Subcutaneous abdominal adipose tissue (tissue), 5 donors: Measurements from ENCODE around the gene CEP112.

ENCODE experiments used
- H3K27ac ChIP-seq: one replicate; pipeline ENCODE4 v1.7.0; 2013; ENCODE audit warnings: low read depth, mild to moderate bottlenecking, inconsistent platforms, low read length, moderate library complexity
- H3K27me3 ChIP-seq, 5 donors: one replicate each; pipeline ENCODE4 v1.7.0; 2013; ENCODE audit warnings: low read length in 5 of 5, inconsistent platforms in 1 of 5; ENCODE audit not compliant: control insufficient read depth in 5 of 5, insufficient read depth in 4 of 5
- H3K36me3 ChIP-seq, 5 donors: one replicate each; pipeline ENCODE4 v1.7.0; 2013; ENCODE audit warnings: low read length in 5 of 5; ENCODE audit not compliant: control insufficient read depth in 5 of 5, insufficient read depth in 5 of 5
- H3K4me1 ChIP-seq, 5 donors: one replicate each; pipeline ENCODE4 v1.7.0; 2013; ENCODE audit warnings: low read length in 5 of 5, mild to moderate bottlenecking in 3 of 5, moderate library complexity in 1 of 5; ENCODE audit not compliant: control insufficient read depth in 5 of 5, insufficient read depth in 5 of 5
- H3K4me3 ChIP-seq, 5 donors: one replicate each; pipeline ENCODE4 v1.7.0; 2013; ENCODE audit warnings: low read length in 5 of 5, low read depth in 1 of 5
- H3K9ac ChIP-seq, 5 donors: one replicate each; pipeline ENCODE4 v1.7.0; 2013; ENCODE audit warnings: low read length in 5 of 5, mild to moderate bottlenecking in 4 of 5, moderate library complexity in 3 of 5
- H3K9me3 ChIP-seq, 5 donors: one replicate each; pipeline ENCODE4 v1.7.0; 2013; ENCODE audit warnings: low read length in 5 of 5; ENCODE audit not compliant: control insufficient read depth in 5 of 5
- donor health status: healthy.
- donor health status: healthy.
- donor health status: healthy.
- donor health status: healthy.
- donor health status: healthy.

The CEP112 gene

DNA sequence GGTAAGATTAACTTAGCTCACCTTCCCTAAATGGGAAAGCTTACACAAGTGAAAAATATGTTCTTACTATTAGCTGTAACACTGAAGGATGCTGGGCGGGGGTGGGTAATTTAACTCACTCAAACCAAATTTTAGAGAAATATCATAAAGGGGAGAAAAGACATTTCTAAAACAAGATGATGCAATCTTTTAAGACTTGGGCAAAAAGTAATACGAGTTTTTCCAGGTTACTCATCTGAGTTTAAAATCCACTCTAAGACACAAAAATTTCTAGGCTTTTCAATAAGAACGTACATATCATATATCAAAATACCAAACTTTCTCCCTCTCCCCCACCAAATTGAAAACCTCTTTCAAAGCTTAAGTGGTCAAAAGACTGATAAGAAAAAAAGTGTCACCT lies 228.8 kb downstream of the CEP112 start:
- H3K4me1 ChIP-seq = no peaks in the 10 kb centered on the region
- no peaks in the 10 kb centered on the region for H3K27me3 ChIP-seq
- H3K4me3 ChIP-seq = no peak overlapping the region
- no peak overlapping the region for H3K27ac ChIP-seq
- H3K9me3 ChIP-seq = peaks cover 0 to 9% (median 9%) of the 10 kb centered on the region in 5 donors
- peaks cover 3 to 16% (median 12%) of the 10 kb centered on the region in 5 donors for H3K36me3 ChIP-seq
- H3K9ac ChIP-seq = no peak overlapping the region

DNA sequence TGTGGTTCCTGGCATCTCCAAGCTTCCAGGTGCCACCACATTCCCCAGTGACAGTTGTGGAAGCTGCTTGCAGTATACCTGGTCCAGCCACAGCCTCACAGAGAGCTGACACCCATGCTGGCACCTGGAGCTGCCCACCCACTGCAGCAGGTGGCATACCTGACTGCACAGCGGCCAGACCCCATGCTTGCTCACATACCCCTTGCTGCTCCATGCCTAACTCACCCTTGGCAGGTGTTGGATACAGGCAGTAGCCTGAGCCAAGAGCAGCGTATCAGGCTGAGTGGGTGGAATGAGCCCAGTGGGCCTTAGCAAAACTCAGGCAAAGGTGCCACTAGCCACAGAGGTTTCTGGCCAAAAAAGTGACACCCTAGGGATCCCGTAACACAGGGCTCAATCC lies 232.3 kb downstream of the CEP112 start:
- H3K9me3 ChIP-seq = peaks cover 0 to 15% (median 11%) of the 10 kb centered on the region in 5 donors
- H3K4me3 ChIP-seq = no peak overlapping the region
- peaks cover 3 to 18% (median 14%) of the 10 kb centered on the region in 5 donors for H3K36me3 ChIP-seq
- H3K27me3 ChIP-seq = no peaks in the 10 kb centered on the region
- no peak overlapping the region for H3K27ac ChIP-seq
- no peak overlapping the region for H3K9ac ChIP-seq
- H3K4me1 ChIP-seq = no peaks in the 10 kb centered on the region

DNA sequence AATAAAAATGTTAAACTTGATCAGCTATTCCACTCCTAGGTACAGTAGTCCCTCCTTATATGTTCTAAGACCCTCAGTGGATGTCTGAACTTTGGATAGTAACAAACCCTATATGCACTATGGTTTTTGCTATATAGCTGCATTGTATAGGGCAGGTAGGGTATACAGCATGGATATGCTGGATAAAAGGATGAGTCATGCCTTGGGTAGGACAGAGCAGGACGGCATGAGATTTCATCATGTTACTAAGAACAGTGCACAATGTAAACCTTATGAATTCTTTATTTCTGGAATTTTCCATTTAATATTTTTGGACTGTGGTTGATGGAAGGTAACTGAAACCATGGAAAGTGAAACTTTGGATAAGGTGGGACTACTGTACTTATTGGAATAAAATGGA lies 235.1 kb downstream of the CEP112 start:
- H3K36me3 ChIP-seq = peaks cover 11 to 18% (median 14%) of the 10 kb centered on the region in 5 donors
- H3K9me3 ChIP-seq = peaks cover 0 to 15% (median 12%) of the 10 kb centered on the region in 5 donors
- no peak overlapping the region for H3K9ac ChIP-seq
- no peak overlapping the region for H3K27ac ChIP-seq
- no peak overlapping the region for H3K4me3 ChIP-seq
- no peaks in the 10 kb centered on the region for H3K27me3 ChIP-seq
- no peaks in the 10 kb centered on the region for H3K4me1 ChIP-seq

DNA sequence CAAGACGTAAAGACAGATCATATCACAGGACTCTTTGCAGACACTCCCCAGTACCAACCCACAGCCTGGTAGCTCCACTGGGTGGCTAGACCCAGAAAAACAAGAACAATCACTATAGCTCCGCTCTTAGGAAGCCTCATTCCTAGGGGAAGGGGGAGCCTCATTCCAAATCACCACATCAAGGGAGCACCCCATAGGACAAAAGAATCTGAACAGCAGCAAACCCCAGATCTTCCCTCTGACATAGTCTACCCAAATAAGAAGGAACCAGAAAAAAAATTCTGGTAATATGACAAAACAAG lies 237.8 kb downstream of the CEP112 start:
- Histone ChIP-seq H3K27me3 (no peaks in the 10 kb centered on the region), H3K27ac (no peak overlapping the region), H3K4me1 (no peaks in the 10 kb centered on the region), H3K36me3 (peaks cover 5 to 11% (median 8%) of the 10 kb centered on the region in 5 donors), H3K9ac (no peak overlapping the region), H3K9me3 (peaks cover 0 to 15% (median 12%) of the 10 kb centered on the region in 5 donors), H3K4me3 (no peak overlapping the region)

GRCh38 chr17:65953316-65954147 lies 238.4 kb downstream of the CEP112 start:
- Histone ChIP-seq H3K27me3 (no peaks in the 10 kb centered on the region), H3K9ac (no peak overlapping the region)

GRCh38 chr17:65952586-65952985 lies 239.3 kb downstream of the CEP112 start:
- H3K4me3 ChIP-seq = no peak overlapping the region
- peaks cover 0 to 8% (median 0%) of the 10 kb centered on the region in 5 donors for H3K36me3 ChIP-seq
- no peaks in the 10 kb centered on the region for H3K27me3 ChIP-seq
- H3K27ac ChIP-seq = no peak overlapping the region
- no peak overlapping the region for H3K9ac ChIP-seq
- peaks cover 0 to 8% (median 3%) of the 10 kb centered on the region in 5 donors for H3K9me3 ChIP-seq
- no peaks in the 10 kb centered on the region for H3K4me1 ChIP-seq

More at GRCh38 chr17:65953316-65954147, 238.4 kb downstream of the CEP112 start:
- Histone ChIP-seq H3K4me1 (no peaks in the 10 kb centered on the region), H3K4me3 (no peak overlapping the region), H3K9me3 (peaks cover 0 to 9% (median 8%) of the 10 kb centered on the region in 5 donors), H3K27ac (no peak overlapping the region), H3K36me3 (peaks cover 0 to 8% (median 6%) of the 10 kb centered on the region in 5 donors)

DNA sequence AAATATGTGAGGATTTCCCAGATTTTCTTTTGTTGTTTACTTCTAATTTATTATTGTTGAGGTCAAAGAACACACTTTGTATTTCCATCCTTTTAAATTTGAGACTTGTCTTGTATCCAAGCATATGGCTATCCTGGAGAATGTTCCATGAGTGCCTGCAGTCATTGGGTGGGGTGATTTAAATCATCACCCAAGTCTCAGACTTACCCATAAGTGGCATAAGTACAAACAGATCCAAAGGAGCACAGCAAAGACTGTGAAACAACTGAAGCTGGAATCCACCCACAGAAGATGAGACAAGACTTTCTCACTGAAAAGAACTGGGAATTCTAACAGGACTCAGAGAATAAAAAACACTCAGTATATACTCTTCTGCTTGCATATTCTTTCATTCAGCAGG lies 239.9 kb downstream of the CEP112 start:
- H3K9ac ChIP-seq = no peak overlapping the region
- peaks cover 0 to 6% (median 3%) of the 10 kb centered on the region in 5 donors for H3K9me3 ChIP-seq
- H3K4me1 ChIP-seq = no peaks in the 10 kb centered on the region
- no peak overlapping the region for H3K27ac ChIP-seq
- H3K27me3 ChIP-seq = no peaks in the 10 kb centered on the region
- peaks cover 0 to 8% (median 0%) of the 10 kb centered on the region in 5 donors for H3K36me3 ChIP-seq
- no peak overlapping the region for H3K4me3 ChIP-seq

GRCh38 chr17:65947831-65948230 lies 244.1 kb downstream of the CEP112 start:
- Histone ChIP-seq H3K27ac (no peak overlapping the region), H3K36me3 (peaks cover 0 to 5% (median 0%) of the 10 kb centered on the region in 5 donors), H3K9ac (no peak overlapping the region), H3K27me3 (no peaks in the 10 kb centered on the region), H3K4me3 (no peak overlapping the region), H3K9me3 (peaks cover 0 to 3% (median 0%) of the 10 kb centered on the region in 5 donors), H3K4me1 (no peaks in the 10 kb centered on the region)

GRCh38 chr17:65942592-65942991 lies 249.3 kb downstream of the CEP112 start:
- peaks cover 0 to 5% (median 0%) of the 10 kb centered on the region in 5 donors for H3K9me3 ChIP-seq
- peaks cover 0 to 2% (median 0%) of the 10 kb centered on the region in 5 donors for H3K4me1 ChIP-seq
- no peak overlapping the region for H3K4me3 ChIP-seq
- H3K27ac ChIP-seq = no peak overlapping the region
- H3K27me3 ChIP-seq = no peaks in the 10 kb centered on the region
- H3K9ac ChIP-seq = no peak overlapping the region
- H3K36me3 ChIP-seq = no peaks in the 10 kb centered on the region

GRCh38 chr17:65941356-65941899 lies 250.5 kb downstream of the CEP112 start:
- H3K36me3 ChIP-seq = no peaks in the 10 kb centered on the region
- no peak overlapping the region for H3K27ac ChIP-seq
- no peak overlapping the region for H3K9ac ChIP-seq
- no peaks in the 10 kb centered on the region for H3K27me3 ChIP-seq
- peaks cover 0 to 5% (median 0%) of the 10 kb centered on the region in 5 donors for H3K9me3 ChIP-seq
- H3K4me3 ChIP-seq = no peak overlapping the region
- H3K4me1 ChIP-seq = peaks cover 0 to 2% (median 0%) of the 10 kb centered on the region in 5 donors
